Dendritic cell treated with granulocyte-macrophage colony-stimulating factor and Interleukin-4, amounts not matched to agents 40 ng/mL and 50 ng/mL, for 4 days (primary cell): ENCODE data around the gene REEP1.
"Not testable (repeated sequence)": the region's sequence is repeated elsewhere in the genome, so short reads cannot be mapped to it uniquely, and the experiment has no call there.

Experiments used
- H3K27ac Mint-ChIP-seq: one replicate; pipeline ENCODE4 v1.8.0; 2022; ENCODE audit warnings: mild to moderate bottlenecking, mixed read lengths
- H3K27me3 Mint-ChIP-seq: one replicate; pipeline ENCODE4 v1.8.0; 2022; ENCODE audit warnings: mild to moderate bottlenecking, mixed read lengths
- H3K36me3 Mint-ChIP-seq: one replicate; pipeline ENCODE4 v1.8.0; 2022; ENCODE audit warnings: low read depth, mixed read lengths
- H3K4me1 Mint-ChIP-seq: one replicate; pipeline ENCODE4 v1.8.0; 2022; ENCODE audit warnings: low read depth, mixed read lengths
- H3K4me3 Mint-ChIP-seq: one replicate; pipeline ENCODE4 v1.8.0; 2022; ENCODE audit warnings: mild to moderate bottlenecking, moderate library complexity, mixed read lengths
- H3K9me3 Mint-ChIP-seq: one replicate; pipeline ENCODE4 v1.8.0; 2022; ENCODE audit warnings: mixed read lengths
- intact Hi-C: fragments of 100-400 bp; cut with micrococcal nuclease; formaldehyde crosslinking; loops from one replicate; pipeline ENCODE4 v1.15.0; 2022

Gene REEP1

DNA sequence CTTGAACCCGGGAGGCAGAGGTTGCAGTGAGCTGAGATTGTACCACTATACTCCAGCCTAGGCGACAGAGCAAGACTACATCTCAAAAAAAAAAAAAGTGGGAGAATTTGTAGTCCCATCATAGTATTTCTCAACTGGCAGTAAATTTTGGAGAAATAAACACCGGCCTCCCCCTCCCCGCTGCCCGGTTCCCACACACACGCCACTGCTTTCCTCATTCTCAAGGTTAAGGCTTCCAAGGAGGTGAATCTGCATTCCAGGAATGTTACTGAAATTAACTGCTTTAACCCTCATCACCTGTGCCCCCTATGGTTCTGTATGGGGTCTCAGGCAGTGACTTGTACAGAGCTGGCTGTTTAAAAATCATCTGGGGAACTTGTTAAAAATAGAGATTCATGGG lies 88.2 kb downstream of the REEP1 start:
- no peaks in the 10 kb centered on the region for H3K36me3 Mint-ChIP-seq
- peaks cover 39% of the 10 kb centered on the region for H3K27me3 Mint-ChIP-seq
- intact Hi-C loops = no loop called here
- H3K27ac Mint-ChIP-seq = no peak overlapping the region
- H3K9me3 Mint-ChIP-seq = no peaks in the 10 kb centered on the region
- H3K4me1 Mint-ChIP-seq = peaks cover 30% of the 10 kb centered on the region
- no peak overlapping the region for H3K4me3 Mint-ChIP-seq

DNA sequence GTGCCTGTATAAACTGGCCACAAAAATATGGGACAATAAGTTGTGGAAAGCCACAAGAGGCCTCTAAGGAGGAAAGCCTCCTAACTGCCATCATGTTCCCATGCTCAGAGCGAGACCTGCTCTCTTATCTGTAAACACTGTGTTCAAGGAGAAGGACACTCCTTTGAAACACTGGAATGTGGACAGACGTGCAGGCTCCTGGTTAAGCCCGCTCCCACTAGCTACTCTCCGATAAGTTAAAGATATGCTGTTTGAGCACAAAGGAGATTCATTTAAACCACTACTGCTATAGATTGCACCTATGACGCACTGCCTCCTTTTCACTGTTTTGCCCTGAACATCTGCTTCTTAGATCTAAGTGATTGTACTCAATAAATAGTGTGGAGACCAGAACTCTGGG lies 92.2 kb downstream of the REEP1 start:
- H3K9me3 Mint-ChIP-seq, H3K27ac Mint-ChIP-seq, H3K36me3 Mint-ChIP-seq, H3K4me3 Mint-ChIP-seq, intact Hi-C loops: not testable (repeated sequence)
- Mint-ChIP-seq H3K27me3 (peaks cover 23% of the 10 kb centered on the region), H3K4me1 (peaks cover 23% of the 10 kb centered on the region)

- H3K27ac Mint-ChIP-seq, H3K36me3 Mint-ChIP-seq, H3K9me3 Mint-ChIP-seq, intact Hi-C loops, H3K4me3 Mint-ChIP-seq: not testable (repeated sequence)
- Mint-ChIP-seq H3K4me1 (peaks cover 19% of the 10 kb centered on the region), H3K27me3 (peaks cover 22% of the 10 kb centered on the region)
These were observed 92.6 kb downstream of the REEP1 start for GRCh38 chr2:86244781-86245180.

DNA sequence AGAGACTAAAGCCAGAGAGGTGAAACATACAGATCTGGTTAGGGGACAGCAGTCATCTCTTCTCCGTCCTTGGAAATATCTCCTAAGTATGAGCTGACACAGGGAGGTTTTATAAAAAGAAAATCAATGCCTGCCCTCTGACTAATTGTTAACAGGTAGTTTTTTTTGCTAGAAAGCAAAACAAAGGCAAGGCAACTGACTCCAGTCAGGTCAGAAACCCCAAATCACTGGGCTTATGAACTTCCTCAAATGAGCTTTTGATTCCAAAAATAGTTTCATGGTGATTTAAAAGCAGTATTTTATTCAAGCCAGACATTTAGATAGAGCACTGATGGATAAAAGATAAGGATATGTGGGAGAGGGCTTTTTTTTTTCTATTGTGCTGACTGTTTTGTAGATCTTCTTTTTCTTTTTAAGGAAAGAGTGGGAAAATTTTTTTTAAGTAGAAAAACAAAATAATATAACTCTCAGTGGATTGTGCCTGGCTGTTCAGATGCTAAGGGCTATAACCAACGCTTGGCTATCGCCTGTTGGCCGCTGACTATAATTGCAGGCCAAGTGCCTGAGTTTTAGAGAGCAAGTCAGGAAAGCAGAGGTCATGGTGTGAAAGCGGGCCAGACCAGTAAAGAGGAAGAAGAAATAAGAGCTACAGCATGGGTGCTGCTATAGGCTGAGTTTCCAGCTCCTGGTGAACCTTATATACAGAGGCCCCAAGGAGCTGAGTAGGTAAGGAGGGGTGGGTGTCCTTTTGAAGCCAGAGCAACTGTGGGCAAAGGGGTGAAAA lies 93.3 kb downstream of the REEP1 start:
- peaks cover 19% of the 10 kb centered on the region for H3K4me1 Mint-ChIP-seq
- intact Hi-C loops = no loop called here
- H3K36me3 Mint-ChIP-seq = no peaks in the 10 kb centered on the region
- no peak overlapping the region for H3K4me3 Mint-ChIP-seq
- H3K27ac Mint-ChIP-seq = no peak overlapping the region
- H3K27me3 Mint-ChIP-seq = peaks cover 22% of the 10 kb centered on the region
- H3K9me3 Mint-ChIP-seq = no peaks in the 10 kb centered on the region

DNA sequence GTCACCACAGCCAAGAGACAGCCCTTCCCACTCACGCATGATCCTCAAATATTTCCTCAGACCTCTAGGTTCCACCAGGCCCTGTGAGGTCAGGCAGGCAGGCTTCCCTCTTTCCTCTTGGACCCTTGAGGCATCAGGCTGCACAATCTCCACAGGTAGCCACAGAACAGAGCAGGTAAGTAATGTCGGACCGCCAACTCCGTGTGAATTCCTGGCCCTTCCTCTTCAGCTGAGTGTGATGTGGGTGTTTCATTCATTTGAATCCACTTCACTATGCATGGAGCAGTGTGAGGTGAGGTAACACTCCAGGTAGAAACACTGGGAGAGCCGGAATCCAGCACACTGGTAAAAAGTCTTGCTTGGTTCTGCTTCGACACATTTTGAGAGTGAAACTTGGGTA lies 94.2 kb downstream of the REEP1 start:
- H3K27ac Mint-ChIP-seq = no peak overlapping the region
- no peaks in the 10 kb centered on the region for H3K36me3 Mint-ChIP-seq
- peaks cover 24% of the 10 kb centered on the region for H3K4me1 Mint-ChIP-seq
- intact Hi-C loops = no loop called here
- no peak overlapping the region for H3K4me3 Mint-ChIP-seq
- H3K27me3 Mint-ChIP-seq = peaks cover 26% of the 10 kb centered on the region
- H3K9me3 Mint-ChIP-seq = no peaks in the 10 kb centered on the region

DNA sequence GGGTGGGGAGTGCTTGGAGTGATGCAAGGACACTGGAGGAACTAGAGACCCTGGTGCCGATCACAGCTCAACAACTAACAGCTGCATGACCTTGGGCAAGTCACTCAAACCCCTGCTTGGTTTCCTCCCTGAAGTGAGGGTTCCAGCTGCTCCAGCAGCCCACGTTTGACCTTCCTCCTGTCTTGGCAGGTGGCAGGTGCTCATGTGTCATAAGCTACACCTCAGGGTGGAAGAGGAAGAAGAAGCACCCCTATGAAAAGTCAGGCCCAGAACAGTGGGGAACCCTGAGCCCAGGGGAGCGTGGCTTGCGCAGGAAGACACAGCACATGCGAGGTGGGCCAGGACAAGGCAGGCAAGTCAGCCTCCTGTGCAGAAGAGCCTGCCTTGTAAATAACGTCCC lies 95.8 kb downstream of the REEP1 start:
- intact Hi-C loops = no loop called here
- H3K4me3 Mint-ChIP-seq = no peak overlapping the region
- H3K27ac Mint-ChIP-seq = no peak overlapping the region
- H3K9me3 Mint-ChIP-seq = no peaks in the 10 kb centered on the region
- peaks cover 25% of the 10 kb centered on the region for H3K4me1 Mint-ChIP-seq
- H3K27me3 Mint-ChIP-seq = peaks cover 28% of the 10 kb centered on the region
- H3K36me3 Mint-ChIP-seq = no peaks in the 10 kb centered on the region

DNA sequence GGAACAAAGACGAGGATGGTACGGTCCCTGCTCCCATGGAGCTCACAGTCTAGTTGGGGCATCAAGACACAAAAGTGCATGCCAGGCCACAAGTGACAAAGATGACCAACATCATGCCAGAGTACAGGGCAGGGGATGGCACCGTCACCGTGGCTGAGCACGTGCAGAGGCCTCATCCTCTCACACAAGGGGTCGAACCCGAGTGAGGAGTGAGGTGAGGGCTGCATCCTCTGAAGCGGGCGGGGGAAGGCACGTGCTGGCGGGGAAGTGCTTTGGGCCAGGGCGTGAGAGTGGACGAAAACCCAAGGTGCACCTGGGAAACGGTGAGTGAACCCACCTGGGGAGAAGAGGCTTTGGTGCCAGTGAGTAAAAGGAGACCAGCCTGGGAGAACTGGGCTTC lies 97.2 kb downstream of the REEP1 start:
- intact Hi-C loops = no loop called here
- Mint-ChIP-seq H3K4me1 (peaks cover 25% of the 10 kb centered on the region), H3K4me3 (no peak overlapping the region), H3K27me3 (peaks cover 30% of the 10 kb centered on the region), H3K27ac (no peak overlapping the region), H3K36me3 (no peaks in the 10 kb centered on the region), H3K9me3 (no peaks in the 10 kb centered on the region)

DNA sequence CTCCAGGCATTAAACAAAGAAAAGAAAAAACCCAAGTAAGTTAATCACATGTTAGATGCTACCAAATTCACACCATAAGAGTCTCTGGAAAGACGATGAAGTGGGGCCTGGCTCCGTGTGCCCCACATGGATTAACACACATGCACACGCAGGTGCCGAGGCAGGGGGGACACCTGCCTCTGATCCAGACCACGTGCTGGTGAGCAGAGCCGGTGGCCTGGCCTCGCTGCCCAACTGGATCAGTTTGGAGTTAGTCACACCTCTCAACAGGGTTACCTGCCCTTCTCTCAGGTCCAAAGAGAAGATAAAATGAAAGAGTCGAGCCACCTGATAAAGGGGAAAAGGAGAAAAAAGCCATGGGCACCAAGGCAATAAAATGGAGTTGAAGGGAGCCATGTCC lies 97.7 kb downstream of the REEP1 start:
- Mint-ChIP-seq H3K4me1 (peaks cover 25% of the 10 kb centered on the region), H3K27me3 (peaks cover 29% of the 10 kb centered on the region), H3K36me3 (no peaks in the 10 kb centered on the region), H3K9me3 (no peaks in the 10 kb centered on the region), H3K27ac (no peak overlapping the region), H3K4me3 (no peak overlapping the region)
- intact Hi-C loops = no loop called here

DNA sequence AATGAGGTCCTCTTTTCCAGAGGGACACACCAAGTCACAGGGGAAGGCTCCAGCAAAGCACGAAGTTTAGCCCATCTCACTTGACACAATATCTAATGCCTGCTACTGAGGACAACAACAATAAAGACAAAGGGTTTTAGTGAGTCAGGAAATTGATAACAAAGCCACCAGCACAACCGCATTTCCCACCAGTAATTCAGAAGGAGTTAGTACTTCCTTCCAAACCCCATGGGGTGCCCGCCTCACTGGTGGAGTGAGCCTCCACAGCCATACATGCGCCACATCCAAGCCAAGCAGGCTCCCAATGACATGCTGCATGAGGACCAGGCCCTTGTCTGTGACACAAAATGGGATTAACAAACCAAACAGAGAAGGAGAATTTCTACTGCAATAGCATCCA lies 98.1 kb downstream of the REEP1 start:
- intact Hi-C loops = no loop called here
- Mint-ChIP-seq H3K27ac (no peak overlapping the region), H3K27me3 (peaks cover 30% of the 10 kb centered on the region), H3K36me3 (no peaks in the 10 kb centered on the region), H3K9me3 (no peaks in the 10 kb centered on the region), H3K4me1 (peaks cover 21% of the 10 kb centered on the region), H3K4me3 (no peak overlapping the region)

- Mint-ChIP-seq H3K4me1 (peaks cover 13% of the 10 kb centered on the region), H3K27ac (no peak overlapping the region), H3K9me3 (no peaks in the 10 kb centered on the region), H3K36me3 (no peaks in the 10 kb centered on the region), H3K27me3 (peaks cover 35% of the 10 kb centered on the region), H3K4me3 (no peak overlapping the region)
- intact Hi-C loops = no loop called here
These were observed 99.1 kb downstream of the REEP1 start for GRCh38 chr2:86238354-86238753.

DNA sequence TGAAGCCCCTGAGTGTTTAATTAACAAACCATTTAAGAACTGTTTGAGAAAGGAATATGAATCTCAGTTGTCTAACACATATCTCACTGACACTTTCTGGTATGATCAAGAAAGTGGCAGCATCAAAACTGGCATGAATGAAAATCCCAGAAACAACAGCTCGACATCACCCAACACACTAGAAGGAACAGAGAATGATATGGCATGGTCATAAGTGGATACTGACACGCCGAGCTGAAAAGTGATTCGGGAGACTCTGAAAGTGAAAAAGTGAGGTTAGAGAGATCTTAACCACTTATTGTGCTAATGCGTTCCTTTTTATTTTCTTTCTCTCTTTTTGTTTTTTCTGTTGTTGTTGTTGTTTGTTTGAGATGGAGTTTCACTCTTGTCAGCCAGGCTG lies 100.3 kb downstream of the REEP1 start:
- Mint-ChIP-seq H3K27me3 (peaks cover 26% of the 10 kb centered on the region), H3K4me1 (peaks cover 6% of the 10 kb centered on the region), H3K4me3 (no peak overlapping the region), H3K27ac (no peak overlapping the region), H3K36me3 (no peaks in the 10 kb centered on the region), H3K9me3 (no peaks in the 10 kb centered on the region)
- intact Hi-C loops = no loop called here

GRCh38 chr2:86235196-86235980 lies 102.0 kb downstream of the REEP1 start:
- H3K27me3 Mint-ChIP-seq = peaks cover 26% of the 10 kb centered on the region
- H3K4me1 Mint-ChIP-seq = peaks cover 6% of the 10 kb centered on the region
- no peak overlapping the region for H3K27ac Mint-ChIP-seq
- H3K4me3 Mint-ChIP-seq = no peak overlapping the region
- intact Hi-C loops = no loop called here
- no peaks in the 10 kb centered on the region for H3K9me3 Mint-ChIP-seq
- no peaks in the 10 kb centered on the region for H3K36me3 Mint-ChIP-seq

DNA sequence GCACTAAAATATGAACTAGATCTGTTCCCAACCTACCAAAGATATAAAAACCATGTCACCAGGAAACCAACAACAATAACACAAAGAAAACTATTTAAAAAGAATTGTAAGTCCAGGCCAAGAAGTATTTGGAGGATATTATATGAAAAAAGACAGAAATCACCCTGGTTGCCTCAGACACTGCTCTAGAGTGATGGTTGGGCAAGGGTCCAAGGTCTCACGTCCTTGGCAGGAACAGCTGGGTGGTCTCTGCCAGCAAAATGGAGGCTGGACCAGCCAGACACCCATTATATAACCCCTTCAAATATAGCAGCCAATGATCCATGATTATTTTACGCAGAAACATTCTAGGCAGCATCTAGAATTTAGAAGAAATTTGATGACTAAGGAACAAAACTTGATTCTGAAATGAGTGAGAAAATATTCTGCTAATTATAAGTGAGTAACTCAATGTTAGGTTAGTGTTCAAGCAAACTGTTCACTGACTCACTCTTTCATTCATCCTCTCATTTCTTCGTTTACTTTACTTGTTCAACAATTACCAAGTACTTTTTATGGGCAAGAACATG lies 102.8 kb downstream of the REEP1 start:
- Mint-ChIP-seq H3K4me3 (no peak overlapping the region), H3K9me3 (no peaks in the 10 kb centered on the region), H3K4me1 (peaks cover 6% of the 10 kb centered on the region), H3K36me3 (no peaks in the 10 kb centered on the region), H3K27ac (no peak overlapping the region), H3K27me3 (peaks cover 22% of the 10 kb centered on the region)
- intact Hi-C loops = no loop called here

- intact Hi-C loops = no loop called here
- H3K9me3 Mint-ChIP-seq = no peaks in the 10 kb centered on the region
- no peak overlapping the region for H3K4me3 Mint-ChIP-seq
- H3K36me3 Mint-ChIP-seq = no peaks in the 10 kb centered on the region
- H3K4me1 Mint-ChIP-seq = peaks cover 9% of the 10 kb centered on the region
- H3K27me3 Mint-ChIP-seq = peaks cover 19% of the 10 kb centered on the region
- no peak overlapping the region for H3K27ac Mint-ChIP-seq
These were observed 104.0 kb downstream of the REEP1 start for GRCh38 chr2:86233436-86233835.
